Measurements from ENCODE around the gene LUM. TPM values are rescaled to one million over a fixed set of nuclear protein-coding genes. Genes with fewer than 3 reads are reported as not detected.
A peak's percentile ranks its signal among the peaks of the same experiment; 100 is the strongest.

Gene LUM
- total and polyA plus RNA-seq, 2 experiments from 2014 or later: 0.27 TPM; not detected in 1

DNA sequence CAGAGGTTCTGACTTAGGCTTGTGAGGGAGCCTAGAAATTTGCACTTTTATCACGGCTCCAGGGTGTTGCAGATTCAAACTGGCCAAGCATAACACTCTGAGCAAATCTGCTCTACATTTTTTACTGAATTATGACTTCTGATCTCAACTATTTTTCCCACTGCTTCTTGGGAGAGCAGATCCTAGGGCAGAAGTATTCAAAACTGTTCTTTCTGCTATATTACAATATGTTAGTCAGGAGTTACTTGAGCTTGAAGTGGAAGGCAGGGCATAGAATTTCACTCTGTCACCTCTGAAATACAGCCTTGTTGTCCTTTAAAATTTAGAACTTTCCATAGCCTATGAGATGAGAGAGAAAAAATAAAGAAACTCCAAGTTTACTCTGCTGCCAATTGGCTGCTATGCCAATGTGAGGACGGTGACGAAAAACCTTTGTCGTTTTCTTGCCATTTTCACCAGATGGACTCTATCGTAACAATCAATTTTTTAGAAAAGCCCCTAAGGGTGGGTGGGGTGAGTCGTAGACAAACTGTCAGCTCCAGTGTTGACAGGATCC, 37.1 kb downstream of the LUM start:
- Histone ChIP-seq H3K27ac (ENCODE audit: low read depth) (no peak overlapping the region), H3K9me2 (ENCODE audit: insufficient read depth) (no peaks in the 10 kb centered on the region), H3K4me2 (no peak overlapping the region), H4K20me1 (replicated peaks; ENCODE audit: insufficient read depth) (no peaks in the 10 kb centered on the region), H2AFZ (0 out of 2 replicates have a peak overlapping the region, but pooled peaks have one; percentile 52), H3K4me3 (no peak overlapping the region), H3F3A (replicated peaks; ENCODE audit: low read depth) (no peaks in the 10 kb centered on the region), H3K4me1 (ENCODE audit: insufficient read depth) (peaks cover 11% of the 10 kb centered on the region; the same call in 1 of the 2 replicates), H3K79me2 (replicated peaks; ENCODE audit: insufficient read depth) (no peaks in the 10 kb centered on the region), H3K36me3 (ENCODE audit: insufficient read depth) (no peaks in the 10 kb centered on the region), H3K27me3 (ENCODE audit: insufficient read depth) (no peaks in the 10 kb centered on the region)
- Mint-ChIP-seq H3K4me3 (no peak overlapping the region), H3K36me3 (ENCODE audit: low read depth) (no peaks in the 10 kb centered on the region), H3K27me3 (ENCODE audit: insufficient read depth, low read depth, poor library complexity) (no peaks in the 10 kb centered on the region), H3K27ac (no peak overlapping the region), H3K9me3 (no peaks in the 10 kb centered on the region), H3K4me1 (peaks cover 11% of the 10 kb centered on the region)
- DNase-seq (ENCODE audit: low spot score) (no peak), ATAC-seq (no peak)
- TF ChIP-seq JUNB (IDR thresholded peaks at IDR 0.05; ENCODE audit: unreplicated experiment): no peak
- TF ChIP-seq ZNF331 (CRISPR knock-in tag; IDR thresholded peaks at IDR 0.05; ENCODE audit: low read depth): no peak
- TF ChIP-seq ETS1 (IDR thresholded peaks at IDR 0.05): no peak
- no peak for TF ChIP-seq ZNF114 (CRISPR knock-in tag; IDR thresholded peaks at IDR 0.05)
- TF ChIP-seq EZH2phosphoT487 (IDR thresholded peaks at IDR 0.05; ENCODE audit: unreplicated experiment): no peak
- TF ChIP-seq NANOG (IDR thresholded peaks at IDR 0.05; ENCODE audit: borderline replicate concordance): no peak
- no peak for TF ChIP-seq REST (IDR thresholded peaks at IDR 0.05; ENCODE audit: unreplicated experiment)
- TF ChIP-seq ZNF462 (CRISPR knock-in tag; IDR thresholded peaks at IDR 0.05): no peak
- TF ChIP-seq EZH2 (IDR thresholded peaks at IDR 0.05; ENCODE audit: low read depth, unreplicated experiment): no peak
- TF ChIP-seq STAT1 (IDR thresholded peaks at IDR 0.05; ENCODE audit: unreplicated experiment): no peak
- no peak for TF ChIP-seq CREB1 (CRISPR knock-in tag; IDR thresholded peaks at IDR 0.05; ENCODE audit: low read depth)
- TF ChIP-seq POLR2AphosphoS5 (IDR thresholded peaks at IDR 0.05; ENCODE audit: low read depth): no peak
- TF ChIP-seq, protein P1, sequence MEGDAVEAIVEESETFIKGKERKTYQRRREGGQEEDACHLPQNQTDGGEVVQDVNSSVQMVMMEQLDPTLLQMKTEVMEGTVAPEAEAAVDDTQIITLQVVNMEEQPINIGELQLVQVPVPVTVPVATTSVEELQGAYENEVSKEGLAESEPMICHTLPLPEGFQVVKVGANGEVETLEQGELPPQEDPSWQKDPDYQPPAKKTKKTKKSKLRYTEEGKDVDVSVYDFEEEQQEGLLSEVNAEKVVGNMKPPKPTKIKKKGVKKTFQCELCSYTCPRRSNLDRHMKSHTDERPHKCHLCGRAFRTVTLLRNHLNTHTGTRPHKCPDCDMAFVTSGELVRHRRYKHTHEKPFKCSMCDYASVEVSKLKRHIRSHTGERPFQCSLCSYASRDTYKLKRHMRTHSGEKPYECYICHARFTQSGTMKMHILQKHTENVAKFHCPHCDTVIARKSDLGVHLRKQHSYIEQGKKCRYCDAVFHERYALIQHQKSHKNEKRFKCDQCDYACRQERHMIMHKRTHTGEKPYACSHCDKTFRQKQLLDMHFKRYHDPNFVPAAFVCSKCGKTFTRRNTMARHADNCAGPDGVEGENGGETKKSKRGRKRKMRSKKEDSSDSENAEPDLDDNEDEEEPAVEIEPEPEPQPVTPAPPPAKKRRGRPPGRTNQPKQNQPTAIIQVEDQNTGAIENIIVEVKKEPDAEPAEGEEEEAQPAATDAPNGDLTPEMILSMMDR (conservative IDR thresholded peaks at IDR 0.05; ENCODE audit: low read depth in 2 of 2): no peak

All from GM23338 (cell line).